Measurements from ENCODE around the gene MRPS12.

The MRPS12 gene

GRCh38 chr19:38975214-38975860 is 44.6 kb downstream of the MRPS12 start, which contains the start of gene FBXO17:
FBXO17 (minus strand) TSS chr19:38975742; CDS start chr19:38950319, 25,423 bp downstream.
- no peak for DNase-seq (ENCODE audit: low read depth in 2 of 2)

GRCh38 chr19:38975861-38976271 is 45.1 kb downstream of the MRPS12 start:
- DNase-seq (ENCODE audit: low read depth in 2 of 2): no peak

DNA sequence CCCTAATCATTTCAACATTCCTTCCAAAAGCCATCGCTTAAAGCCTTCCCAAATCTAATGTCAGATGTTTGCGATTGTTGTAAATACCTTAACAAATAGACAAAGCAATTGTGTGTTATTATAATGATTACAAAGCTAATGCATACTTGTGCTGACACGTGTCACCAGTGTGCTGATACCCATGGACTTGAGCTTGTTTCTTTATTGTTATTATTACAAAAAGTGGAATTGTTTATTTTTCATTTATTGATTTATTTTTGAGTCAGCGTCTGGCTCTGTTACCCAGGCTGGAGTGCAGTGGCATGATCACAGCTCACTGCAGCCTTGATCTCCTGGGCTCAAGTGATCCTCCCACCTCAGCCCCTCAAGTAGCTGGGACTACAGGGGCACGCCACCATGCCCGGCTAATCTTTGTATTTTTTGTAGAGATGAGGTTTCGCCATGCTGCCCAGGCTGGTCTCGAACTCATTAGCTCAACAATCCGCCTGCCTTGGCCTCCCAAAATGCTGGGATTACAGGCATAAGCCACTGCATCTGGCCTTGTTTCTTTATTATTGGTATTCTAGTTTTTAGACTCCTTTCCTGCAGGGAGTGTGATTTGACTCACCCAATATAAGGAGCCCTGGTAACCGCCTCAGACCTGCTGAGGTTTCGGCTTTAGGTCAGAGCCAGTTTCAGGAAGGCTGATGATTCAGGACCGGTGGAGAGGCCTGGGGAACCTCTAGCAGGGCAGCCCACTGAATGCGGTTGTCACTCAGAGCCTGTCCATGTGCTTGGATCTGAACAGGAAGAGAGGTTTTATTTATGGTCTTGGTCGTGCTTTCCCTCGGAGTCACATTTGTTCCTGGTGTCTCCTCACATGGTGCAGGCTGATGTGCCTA is 46.9 kb downstream of the MRPS12 start:
- DNase-seq (ENCODE audit: low read depth in 2 of 2): no peak

GRCh38 chr19:38978326-38978689 is 47.6 kb downstream of the MRPS12 start:
- no peak for DNase-seq (ENCODE audit: low read depth in 2 of 2)

DNA sequence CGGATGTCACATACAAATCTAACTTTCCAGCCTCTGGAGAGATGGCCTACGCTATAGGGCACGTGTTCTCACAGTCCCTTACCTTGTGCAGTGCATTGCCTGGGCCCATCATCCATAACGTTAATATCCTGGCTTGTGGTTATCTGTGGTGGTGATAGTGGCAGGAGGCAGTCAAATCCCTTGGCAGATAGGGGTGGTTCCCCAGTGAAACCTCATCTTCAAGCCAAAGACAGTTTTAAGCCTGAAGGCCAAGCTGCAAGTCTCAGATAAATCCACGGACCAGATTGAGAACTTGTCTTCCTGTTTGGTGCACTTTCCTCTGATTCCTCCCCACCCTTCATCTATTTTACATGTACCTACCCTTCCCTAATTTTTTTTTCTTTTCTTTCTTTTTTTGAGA is 49.1 kb downstream of the MRPS12 start:
- no peak for DNase-seq (ENCODE audit: low read depth in 2 of 2)

- no peak for DNase-seq (ENCODE audit: low read depth in 2 of 2)
Measured at GRCh38 chr19:38980583-38981374, 50.0 kb downstream of the MRPS12 start.

Measured in stimulated activated CD4-positive, alpha-beta T cell treated with anti-CD3 and anti-CD28 coated beads, Interleukin-1b, Interleukin-23, amount 100 ng/mL, for 1 hour (primary cell).